GM18861 (cell line): ENCODE results near the gene PRR5L.

Experiments
- ATAC-seq: cut with Tn5 transposase; IDR thresholded peaks from one replicate; pipeline ENCODE4 v1.9.1; 2021; ENCODE audit not compliant: unreplicated experiment

Gene PRR5L

GRCh38 chr11:36356201-36356600 is 60.1 kb downstream of the PRR5L start:
- ATAC-seq, result peak; percentile 51

- ATAC-seq, result no peak
These were observed 61.7 kb downstream of the PRR5L start for GRCh38 chr11:36357831-36358230.

GRCh38 chr11:36358436-36358835 is 62.3 kb downstream of the PRR5L start:
- no peak for ATAC-seq

- ATAC-seq, result no peak
These were observed 64.2 kb downstream of the PRR5L start for GRCh38 chr11:36360318-36360717.

GRCh38 chr11:36360826-36361415 is 64.8 kb downstream of the PRR5L start:
- ATAC-seq, result no peak

- no peak for ATAC-seq
These were observed 65.4 kb downstream of the PRR5L start for GRCh38 chr11:36361472-36361871.

- no peak for ATAC-seq
These were observed 65.9 kb downstream of the PRR5L start for GRCh38 chr11:36361901-36362391.

GRCh38 chr11:36362902-36363301 is 66.8 kb downstream of the PRR5L start:
- ATAC-seq, result no peak

- peak; percentile 61 for ATAC-seq
These were observed 67.5 kb downstream of the PRR5L start for GRCh38 chr11:36363361-36364268.

GRCh38 chr11:36364551-36365325 is 68.7 kb downstream of the PRR5L start:
- no peak for ATAC-seq

GRCh38 chr11:36365907-36366306 is 69.8 kb downstream of the PRR5L start:
- ATAC-seq, result no peak

GRCh38 chr11:36367806-36368680 is 72.0 kb downstream of the PRR5L start:
- ATAC-seq, result no peak

- ATAC-seq, result no peak
These were observed 75.1 kb downstream of the PRR5L start for GRCh38 chr11:36371181-36371580.

- no peak for ATAC-seq
These were observed 75.5 kb downstream of the PRR5L start for GRCh38 chr11:36371590-36371989.

- ATAC-seq, result no peak
These were observed 76.1 kb downstream of the PRR5L start for GRCh38 chr11:36372101-36372771.

- ATAC-seq, result no peak
These were observed 77.2 kb downstream of the PRR5L start for GRCh38 chr11:36373016-36374010.

- ATAC-seq, result no peak
These were observed 78.6 kb downstream of the PRR5L start for GRCh38 chr11:36374726-36375125.

GRCh38 chr11:36375353-36376008 is 79.4 kb downstream of the PRR5L start:
- no peak for ATAC-seq
